Femur (tissue), 1 donor: ENCODE measurements around the gene WBP1.

Experiments used
- DNase-seq: peaks from one replicate; pipeline ENCODE4 v3.0.0-alpha.2; 2017

WBP1 gene

GRCh38 chr2:74428675-74429074 lies 29.6 kb upstream of the WBP1 start:
- DNase-seq, result no peak

DNA sequence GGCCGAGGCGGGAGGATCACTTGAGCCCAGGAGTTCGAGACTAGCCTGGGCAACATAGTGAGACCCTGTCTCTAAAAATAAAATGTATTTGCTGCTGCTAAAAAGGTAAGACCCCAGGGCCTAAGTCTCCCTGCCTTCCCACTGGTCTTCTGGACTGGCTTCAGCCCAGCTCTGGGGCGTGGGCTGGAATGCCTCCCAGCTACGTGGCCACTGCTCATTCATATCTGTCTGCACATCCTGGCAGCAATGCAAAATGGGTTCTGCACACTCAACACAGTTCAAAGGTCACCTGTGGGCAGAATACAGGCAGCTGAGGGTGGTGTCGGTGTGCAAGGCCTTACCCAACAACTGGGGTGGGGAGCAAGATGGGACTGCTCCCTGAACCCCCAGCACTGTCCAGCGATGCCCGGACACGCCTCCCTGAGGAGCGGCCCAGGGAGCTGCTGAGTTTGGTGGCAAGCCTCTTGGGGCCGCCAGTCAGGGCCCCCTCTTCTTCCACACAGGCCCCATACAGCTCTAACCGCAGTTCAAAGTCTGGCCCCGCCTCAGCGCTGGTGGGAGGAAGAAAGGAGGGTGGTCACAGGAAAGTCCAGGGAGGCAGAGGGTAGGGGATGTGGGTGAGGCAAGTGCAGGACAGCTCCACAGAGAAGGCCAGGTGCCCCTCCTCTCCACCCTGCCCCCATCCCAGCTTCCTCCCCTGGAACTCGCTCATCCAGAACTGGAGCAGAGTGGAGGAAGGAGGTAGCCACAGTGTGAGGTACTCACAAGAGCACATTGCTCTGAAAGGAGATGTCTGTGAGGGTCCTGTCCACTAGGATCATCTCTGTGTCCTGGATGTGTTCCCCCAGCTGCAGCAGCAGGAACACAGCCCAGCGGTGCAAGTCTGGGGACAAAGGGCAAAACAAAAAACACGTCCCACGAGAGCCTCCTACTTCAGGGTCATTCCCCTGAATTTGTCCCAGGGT lies 28.5 kb upstream of the WBP1 start:
- no peak for DNase-seq

GRCh38 chr2:74430502-74430901 lies 27.7 kb upstream of the WBP1 start:
- DNase-seq, result no peak

GRCh38 chr2:74436111-74436805 lies 22.0 kb upstream of the WBP1 start:
- peak; percentile 22 for DNase-seq

GRCh38 chr2:74436848-74437695 lies 21.2 kb upstream of the WBP1 start:
- peak; percentile 19 for DNase-seq

GRCh38 chr2:74438248-74438647 lies 20.0 kb upstream of the WBP1 start:
- DNase-seq, result peak; percentile 13

- DNase-seq, result no peak
These were observed 18.9 kb upstream of the WBP1 start for GRCh38 chr2:74439373-74439772.

GRCh38 chr2:74439803-74440377 lies 18.3 kb upstream of the WBP1 start:
- DNase-seq, result peak; percentile 93

DNA sequence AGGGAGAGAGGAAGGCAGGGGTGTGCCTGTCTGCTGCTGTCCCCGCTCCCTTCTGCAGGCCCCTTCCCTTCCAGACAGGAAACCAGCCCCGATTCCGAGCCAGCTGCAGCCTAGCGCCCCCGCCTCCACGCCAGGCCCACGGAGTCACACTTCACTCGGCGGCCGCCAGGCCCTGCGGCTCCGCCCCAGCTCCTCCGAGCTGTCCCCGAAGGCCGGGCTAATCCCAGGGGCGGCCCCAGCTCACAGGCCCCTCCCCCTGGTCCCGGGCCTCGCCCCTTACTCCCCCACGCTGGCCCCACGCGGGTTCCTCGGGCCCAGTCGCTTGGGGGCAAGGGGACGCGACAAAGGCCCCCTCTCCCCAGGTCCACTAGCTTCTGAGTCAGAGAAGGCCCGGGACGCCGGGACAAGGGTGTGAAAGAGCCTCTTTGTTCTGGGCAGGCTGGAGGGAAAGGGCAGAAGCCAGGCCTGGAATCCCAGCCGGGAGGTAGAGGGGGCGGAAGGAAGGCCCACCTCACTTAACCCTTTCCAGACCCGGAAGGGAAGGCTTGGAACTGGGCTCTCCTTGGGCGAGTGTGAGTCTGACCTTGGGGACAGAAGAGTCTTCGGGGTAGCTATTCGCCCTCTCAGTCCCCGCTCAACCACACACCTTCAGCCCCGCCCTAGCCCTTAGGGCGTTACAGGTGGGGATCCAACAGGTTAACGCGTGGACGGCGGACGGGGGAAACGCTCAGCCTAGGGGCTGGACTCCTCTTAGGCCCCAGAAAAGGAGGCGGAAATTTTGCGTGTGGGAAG lies 17.7 kb upstream of the WBP1 start:
- DNase-seq, result peak; percentile 96

DNA sequence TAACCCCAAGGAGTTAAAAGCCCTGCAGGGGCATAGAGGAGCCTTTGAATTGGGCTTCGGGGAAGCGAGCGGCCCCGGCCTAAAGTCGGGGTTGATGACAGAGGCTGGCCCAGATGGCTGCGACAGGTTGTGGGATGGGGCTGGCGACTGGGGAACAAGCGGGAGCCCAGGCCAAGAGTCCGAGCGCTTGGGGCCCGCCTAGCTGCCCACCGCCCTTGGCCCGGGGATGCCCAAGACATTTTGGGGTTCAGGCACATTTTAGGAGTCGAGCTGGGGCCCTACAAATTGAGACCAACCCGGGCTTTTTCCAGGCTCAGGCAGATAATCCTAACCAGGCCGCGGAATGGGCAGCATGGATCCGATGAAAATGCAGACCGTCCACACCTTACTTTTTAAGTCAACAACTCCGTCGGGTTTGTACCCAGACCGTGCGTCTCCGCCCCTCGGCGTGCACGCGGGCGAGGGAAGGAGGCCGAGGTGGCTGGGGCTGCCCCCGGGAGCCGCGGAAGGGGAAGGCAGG lies 17.0 kb upstream of the WBP1 start:
- DNase-seq, result peak; percentile 61

DNA sequence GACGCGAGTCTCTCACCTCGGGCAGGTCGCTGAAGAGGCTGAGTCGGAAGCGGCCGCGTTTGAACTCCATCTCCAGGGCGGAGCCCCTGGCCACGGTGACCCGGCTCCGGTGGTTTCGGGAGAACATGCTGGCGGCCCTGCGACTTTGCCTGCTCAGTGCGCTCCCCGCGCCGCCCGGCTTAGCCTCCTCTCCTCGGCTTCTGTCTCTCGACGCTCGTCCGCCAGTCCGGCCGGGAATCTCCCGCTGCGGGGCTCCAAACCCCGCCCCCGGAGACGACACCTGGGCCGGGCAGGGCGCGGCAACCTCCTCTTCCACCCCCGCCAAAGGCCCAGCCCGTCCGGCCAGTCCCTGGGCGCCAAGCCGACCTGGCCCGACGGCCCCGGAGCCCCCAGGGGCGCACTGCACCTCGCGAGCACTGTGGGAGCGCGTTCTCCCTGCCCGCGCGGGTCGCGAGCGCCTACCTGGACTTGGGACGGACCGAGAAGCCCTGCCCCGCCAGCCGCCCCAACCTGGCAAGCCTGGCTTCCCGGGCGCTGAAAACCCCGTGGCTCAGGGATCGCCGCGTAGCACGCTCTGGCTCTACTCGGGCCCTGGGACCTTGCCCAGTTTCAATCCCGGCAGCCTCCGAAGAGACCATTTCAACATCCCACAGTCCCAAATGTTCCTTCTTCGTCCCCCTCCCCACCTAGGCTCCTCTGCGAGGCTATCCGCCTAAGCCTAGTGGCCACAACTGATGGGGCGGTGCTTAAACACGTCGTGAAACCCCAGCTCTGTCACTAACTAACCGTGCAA lies 16.4 kb upstream of the WBP1 start, which contains the start of gene RTKN:
Gene RTKN, minus strand, starts transcription at position 248 of the 793 bp plus-strand sequence. Its CDS starts 121 bp downstream, at position 127.
- peak; percentile 61 for DNase-seq

DNA sequence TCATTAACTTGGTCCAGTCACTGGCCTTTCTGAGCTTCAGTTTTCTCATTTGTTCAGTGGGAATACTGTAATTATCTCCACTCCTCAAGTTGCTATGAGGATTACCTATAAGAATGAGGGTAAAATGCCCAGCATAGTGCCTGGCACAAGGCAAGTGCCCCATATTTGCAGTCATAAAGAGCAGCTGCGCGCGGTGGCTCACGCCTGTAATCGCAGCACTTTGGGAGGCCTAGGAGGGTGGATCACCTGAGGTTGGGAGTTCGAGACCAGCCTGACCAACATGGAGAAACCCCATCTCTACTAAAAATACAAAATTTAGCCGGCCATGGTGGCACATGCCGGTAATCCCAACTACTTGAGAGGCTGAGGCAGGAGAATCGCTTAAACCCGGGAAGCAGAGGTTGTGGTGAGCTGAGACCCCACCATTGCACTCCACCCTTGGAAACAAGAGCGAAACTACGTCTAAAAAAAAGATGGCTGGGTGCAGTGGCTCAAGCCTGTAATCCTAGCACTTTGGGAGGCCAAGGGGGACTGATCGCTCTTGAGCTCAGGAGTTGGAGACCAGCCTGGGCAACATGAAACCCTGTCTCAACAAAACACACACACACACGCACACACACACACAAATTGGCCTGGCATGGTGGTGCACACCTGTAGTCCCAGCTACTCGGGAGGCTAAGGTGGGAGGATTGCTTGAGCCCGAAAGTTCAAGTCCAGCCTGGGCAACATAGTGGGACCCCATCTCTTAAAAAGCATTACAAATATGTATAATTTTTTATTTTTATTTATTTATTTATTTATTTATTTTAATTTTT lies 15.5 kb upstream of the WBP1 start:
- DNase-seq, result peak; percentile 14

GRCh38 chr2:74444498-74445318 lies 13.5 kb upstream of the WBP1 start:
- peak; percentile 23 for DNase-seq

- no peak for DNase-seq
These were observed 10.8 kb upstream of the WBP1 start for GRCh38 chr2:74447230-74447999.

GRCh38 chr2:74448771-74449170 lies 9.5 kb upstream of the WBP1 start:
- no peak for DNase-seq

DNA sequence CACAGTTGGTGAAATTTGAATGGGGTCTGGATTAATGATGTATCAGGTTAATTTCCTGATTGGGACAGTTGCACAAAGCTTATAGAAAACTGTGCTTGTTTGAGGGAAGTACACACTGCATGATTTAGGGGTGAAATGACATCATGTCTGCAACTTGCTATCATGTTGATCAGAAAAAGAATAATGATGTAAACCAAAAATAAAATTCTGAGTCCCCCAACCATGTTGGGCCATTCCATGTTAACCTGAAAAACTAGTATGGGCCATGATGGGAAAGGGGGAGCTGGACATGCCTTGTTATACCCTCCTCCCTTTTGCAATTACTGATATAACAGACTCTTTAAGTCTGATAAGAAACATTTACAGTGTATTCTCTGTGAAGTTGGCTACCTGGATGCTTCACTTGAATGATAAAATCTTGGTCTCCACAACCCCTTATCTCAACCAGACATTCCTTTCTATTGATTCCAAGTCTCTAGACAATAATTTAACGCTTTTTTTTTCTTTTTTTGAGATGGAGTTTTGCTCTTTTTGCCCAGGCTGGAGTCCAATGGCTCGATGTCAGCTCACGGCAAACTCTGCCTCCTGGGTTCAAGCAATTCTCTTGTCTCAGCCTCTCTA lies 7.6 kb upstream of the WBP1 start:
- DNase-seq, result no peak
